K562 (cell line): ENCODE data around the gene RAP1A. TPM values are rescaled to one million over a fixed set of nuclear protein-coding genes. Genes with fewer than 3 reads are reported as not detected.
A peak's percentile ranks its signal among the peaks of the same experiment; 100 is the strongest.

Experiments
- ARID1B ChIP-seq: fragments of 450-650 bp; IDR thresholded peaks from 2 replicates; pipeline ENCODE4 v1.6.1; 2016; ENCODE audit warnings: antibody characterized with exemption, mild to moderate bottlenecking, inconsistent platforms
- HDAC3 ChIP-seq: fragments of 450-650 bp; IDR thresholded peaks from 2 replicates; pipeline ENCODE4 v1.6.1; 2018; ENCODE audit warnings: borderline replicate concordance, mild to moderate bottlenecking, moderate library complexity; ENCODE audit not compliant: partially characterized antibody
- KLF6 ChIP-seq: fragments of 250-450 bp; sonication (Bioruptor Pico); IDR thresholded peaks from 2 replicates; pipeline ENCODE4 v1.4.0; 2020; ENCODE audit warnings: mild to moderate bottlenecking, moderate library complexity, borderline replicate concordance
- MTA3 ChIP-seq: fragments of 450-650 bp; formaldehyde crosslinking; IDR thresholded peaks from 2 replicates; pipeline ENCODE4 v1.6.1; 2017; ENCODE audit warnings: mild to moderate bottlenecking, borderline replicate concordance
- PML ChIP-seq: IDR thresholded peaks from 2 replicates; pipeline ENCODE4 v1.6.1; 2012; ENCODE audit warnings: low read length, inconsistent platforms
- PTTG1 ChIP-seq: fragments of 450-650 bp; IDR thresholded peaks from 2 replicates; pipeline ENCODE4 v1.6.1; 2016; ENCODE audit warnings: low read depth, mild to moderate bottlenecking, missing genetic modification characterization, missing compliant biosample characterization
- ZNF184 ChIP-seq: sonication (generic); formaldehyde crosslinking; IDR thresholded peaks from 2 replicates; pipeline ENCODE4 v1.5.0; 2020; ENCODE audit warnings: missing genetic modification reagents
- polyA plus RNA-seq, 8 experiments: library from polyadenylated mRNA; depleted of rRNA in 4 of 8; stranded (reverse) in 5 of 8; unstranded in 3 of 8; fragments of >200 nt; fragmentation: Nextera tagmentation in 2 of 8; fragmentation: Illumina TruSeq in 1 of 8; extraction: Ambion mirVana in 2 of 8; extraction: Trizol in 1 of 8; gene quantifications; 2 replicates each; pipeline versions ENCODE4 v1.2.1 to v1.2.3, GENCODE V29; 2011 to 2014; ENCODE audit warnings: inconsistent platforms in 1 of 8, missing spikeins in 1 of 8
- total RNA-seq, 7 experiments: library from RNA; depleted of rRNA in 6 of 7; stranded (reverse); fragments of >200 nt in 6 of 7; fragmentation: Illumina TruSeq in 2 of 7; extraction: Trizol in 2 of 7; gene quantifications; 2 replicates each; pipeline versions ENCODE4 v1.2.1 to v1.2.3, GENCODE V29; 2011 to 2021; ENCODE audit warnings: low replicate concordance in 1 of 7
- TF ChIP-seq, protein P1 (sequence below), 2 experiments: fragments of 450-650 bp; formaldehyde crosslinking in 1 of 2; IDR thresholded peaks; 2 replicates each; pipeline versions ENCODE4 v1.4.0 to v1.6.1; 2014 to 2020; ENCODE audit warnings: mild to moderate bottlenecking in 2 of 2, borderline replicate concordance in 1 of 2, low read depth in 1 of 2

Gene RAP1A
- total and polyA plus RNA-seq, 9 of the 15 experiments (the other 6 are each of a cell fraction or from before 2014, with no cell fraction given): 13.4 to 86.2 (median 32.5) TPM

DNA sequence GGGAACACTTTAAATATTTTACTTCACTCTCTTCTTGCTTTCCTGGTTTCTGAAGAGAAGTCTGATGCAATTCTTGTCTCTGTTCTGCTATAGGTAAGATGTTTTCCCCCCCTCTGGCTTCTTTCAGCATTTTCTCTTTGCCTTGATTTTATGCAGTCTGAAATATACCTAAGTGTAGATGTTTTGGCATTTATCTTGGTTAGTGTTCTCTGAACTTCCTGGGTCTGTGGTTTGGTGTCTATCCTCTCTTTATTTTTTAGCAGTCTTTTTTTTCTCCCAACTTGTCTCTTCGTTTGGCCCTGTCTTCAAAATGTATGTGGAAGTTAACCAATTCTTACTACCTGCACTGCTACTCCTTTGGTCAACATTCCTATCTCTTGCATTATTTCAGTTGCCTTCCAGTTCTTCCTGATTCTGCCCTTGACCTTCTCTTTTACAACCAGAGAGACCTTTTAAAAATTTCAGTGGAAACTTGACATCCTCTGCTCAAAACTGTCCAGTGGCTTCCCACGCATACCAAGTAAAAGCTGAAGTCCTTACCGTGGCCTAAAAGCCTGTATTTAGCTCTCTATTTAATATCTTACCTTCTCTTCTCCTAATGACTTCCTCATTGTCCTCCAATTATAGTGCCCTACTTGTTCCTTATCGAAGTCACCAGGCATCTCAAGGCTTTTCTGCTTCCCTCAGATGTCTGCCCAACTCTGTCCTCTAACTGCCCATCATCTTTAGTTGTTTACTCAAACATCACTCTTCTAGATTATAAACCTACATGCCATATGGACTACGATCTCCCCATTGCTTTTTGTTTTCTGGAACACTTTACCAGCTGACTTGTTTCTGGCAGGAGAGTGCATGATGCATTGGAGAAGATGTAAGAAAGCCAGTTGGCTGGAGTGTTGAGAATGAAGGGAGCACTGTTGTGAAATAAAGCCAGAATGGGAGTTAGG, 40.9 kb downstream of the RAP1A start (continued):
- TF ChIP-seq, protein P1, sequence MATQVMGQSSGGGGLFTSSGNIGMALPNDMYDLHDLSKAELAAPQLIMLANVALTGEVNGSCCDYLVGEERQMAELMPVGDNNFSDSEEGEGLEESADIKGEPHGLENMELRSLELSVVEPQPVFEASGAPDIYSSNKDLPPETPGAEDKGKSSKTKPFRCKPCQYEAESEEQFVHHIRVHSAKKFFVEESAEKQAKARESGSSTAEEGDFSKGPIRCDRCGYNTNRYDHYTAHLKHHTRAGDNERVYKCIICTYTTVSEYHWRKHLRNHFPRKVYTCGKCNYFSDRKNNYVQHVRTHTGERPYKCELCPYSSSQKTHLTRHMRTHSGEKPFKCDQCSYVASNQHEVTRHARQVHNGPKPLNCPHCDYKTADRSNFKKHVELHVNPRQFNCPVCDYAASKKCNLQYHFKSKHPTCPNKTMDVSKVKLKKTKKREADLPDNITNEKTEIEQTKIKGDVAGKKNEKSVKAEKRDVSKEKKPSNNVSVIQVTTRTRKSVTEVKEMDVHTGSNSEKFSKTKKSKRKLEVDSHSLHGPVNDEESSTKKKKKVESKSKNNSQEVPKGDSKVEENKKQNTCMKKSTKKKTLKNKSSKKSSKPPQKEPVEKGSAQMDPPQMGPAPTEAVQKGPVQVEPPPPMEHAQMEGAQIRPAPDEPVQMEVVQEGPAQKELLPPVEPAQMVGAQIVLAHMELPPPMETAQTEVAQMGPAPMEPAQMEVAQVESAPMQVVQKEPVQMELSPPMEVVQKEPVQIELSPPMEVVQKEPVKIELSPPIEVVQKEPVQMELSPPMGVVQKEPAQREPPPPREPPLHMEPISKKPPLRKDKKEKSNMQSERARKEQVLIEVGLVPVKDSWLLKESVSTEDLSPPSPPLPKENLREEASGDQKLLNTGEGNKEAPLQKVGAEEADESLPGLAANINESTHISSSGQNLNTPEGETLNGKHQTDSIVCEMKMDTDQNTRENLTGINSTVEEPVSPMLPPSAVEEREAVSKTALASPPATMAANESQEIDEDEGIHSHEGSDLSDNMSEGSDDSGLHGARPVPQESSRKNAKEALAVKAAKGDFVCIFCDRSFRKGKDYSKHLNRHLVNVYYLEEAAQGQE (IDR thresholded peaks at IDR 0.05; ENCODE audit: borderline replicate concordance): no peak
- TF ChIP-seq, protein P1 (CRISPR knock-in tag; IDR thresholded peaks at IDR 0.05; ENCODE audit: low read depth): no peak
- TF ChIP-seq ARID1B (peak; percentile 97), KLF6 (CRISPR knock-in tag) (no peak), ZNF184 (CRISPR knock-in tag) (no peak), PML (peak; percentile 82), HDAC3 (peak; percentile 88), MTA3 (0 out of 2 replicates have a peak, but pooled peaks have one; percentile 27), PTTG1 (no peak)
